ENCODE measurements around the gene HOXB5. TPM values are rescaled to one million over a fixed set of nuclear protein-coding genes. Genes with fewer than 3 reads are reported as not detected.

HOXB5 gene
- total and polyA plus RNA-seq, 10 of the 15 experiments (the other 5 are each of a cell fraction or from before 2014, with no cell fraction given): not detected

GRCh38 chr17:48589831-48590606 is 3.6 kb downstream of the HOXB5 start, which contains the start of gene HOXB3:
Gene HOXB3, minus strand, starts transcription at chr17:48590241. Its CDS starts 37,767 bp downstream, at chr17:48552474.
- FAIRE-seq: no peak
- Histone ChIP-seq H4K20me1 (ENCODE audit: control insufficient read depth, insufficient read depth) (no peaks in the 10 kb centered on the region), H3K4me2 (ENCODE audit: control insufficient read depth, insufficient read depth) (peak within 1 kb of the TSS; percentile 17; the same call in 1 of the 2 replicates), H3K4me1 (ENCODE audit: control insufficient read depth, insufficient read depth, low read length) (no peaks in the 10 kb centered on the region), H3K36me3 (ENCODE audit: control insufficient read depth in 2 of 2, insufficient read depth in 2 of 2, low read length in 1 of 2) (no peaks in the 10 kb centered on the region), H3K9ac (ENCODE audit: control insufficient read depth, insufficient read depth, low read length) (no peak within 1 kb of the TSS), H3K27ac (ENCODE audit: control insufficient read depth, insufficient read depth) (no peak within 1 kb of the TSS), H3K4me3 (peak within 1 kb of the TSS; percentile 13; the same call in 1 of the 2 replicates), H3K9me3 (replicated peaks; ENCODE audit: control insufficient read depth, insufficient read depth, low read length) (no peaks in the 10 kb centered on the region), H3K27me3 (replicated peaks in 1 of 2; ENCODE audit: control insufficient read depth in 2 of 2, insufficient read depth in 2 of 2, low read length in 1 of 2) (peaks cover 0 to 8% of the 10 kb centered on the region in 2 experiments; a peak in 3 of 4 replicates), H3K79me2 (ENCODE audit: control insufficient read depth, insufficient read depth, low read length) (no peaks in the 10 kb centered on the region), H2AFZ (ENCODE audit: control insufficient read depth, low read depth, low read length) (no peak within 1 kb of the TSS)
- RAD21 ChIA-PET (ENCODE audit: unreplicated experiment): interaction anchor here (1.0 to 3.4 kb wide), 9 partner anchors 23 to 510 kb away, joined by 3 to 21 read pairs (median 5); no protein-coding TSS in a partner anchor
- SMC1A ChIA-PET (ENCODE audit: uncharacterized antibody, unreplicated experiment): interaction anchor here (1.0 to 3.0 kb wide), 3 partner anchors 254 to 324 kb away, joined by 3 to 23 read pairs (median 4); no protein-coding TSS in a partner anchor
- CTCF ChIA-PET: interaction anchor here (0.8 to 4.8 kb wide), 6 partner anchors 11 to 540 kb away, joined by 3 to 113 read pairs (median 4); no protein-coding TSS in a partner anchor
- BruUV-seq (replicated peaks): no TSS peak
- POLR2A ChIA-PET: interaction anchor here (0.6 kb wide), 2 partner anchors 503 to 512 kb away, joined by 3 read pairs; no protein-coding TSS in a partner anchor
- ATAC-seq: no peak
- WGBS (ENCODE audit: insufficient coverage, insufficient replicate concordance, low lambda C conversion rate, missing lambda C conversion rate): 54% methylated on average over 23 of the region's 23 CpGs
- intact Hi-C loops (cut with micrococcal nuclease; ENCODE audit: unreplicated experiment) (no loop called here), in situ Hi-C loops (cut with MboI) (no loop called here)
- no peak for TF ChIP-seq HSF1 (IDR thresholded peaks at IDR 0.05; ENCODE audit: low read depth, low read length)
- TF ChIP-seq, protein P1, sequence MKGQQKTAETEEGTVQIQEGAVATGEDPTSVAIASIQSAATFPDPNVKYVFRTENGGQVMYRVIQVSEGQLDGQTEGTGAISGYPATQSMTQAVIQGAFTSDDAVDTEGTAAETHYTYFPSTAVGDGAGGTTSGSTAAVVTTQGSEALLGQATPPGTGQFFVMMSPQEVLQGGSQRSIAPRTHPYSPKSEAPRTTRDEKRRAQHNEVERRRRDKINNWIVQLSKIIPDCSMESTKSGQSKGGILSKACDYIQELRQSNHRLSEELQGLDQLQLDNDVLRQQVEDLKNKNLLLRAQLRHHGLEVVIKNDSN (IDR thresholded peaks at IDR 0.05; ENCODE audit: borderline replicate concordance, extremely low read length, insufficient read depth, low read depth, low read length): peak; percentile 12
- no peak for DNase-seq (ENCODE audit: low read depth, low spot score)

Measured in GM12878 (cell line).